PC-3 (cell line): ENCODE data around the gene CACNG1. TPM values are rescaled to one million over a fixed set of nuclear protein-coding genes. Genes with fewer than 3 reads are reported as not detected.

Experiments
- ATAC-seq: fragments of 200-7000 bp; cut with Tn5 transposase; 2 replicates; pipeline ENCODE4 v1.9.1; 2020; ENCODE audit warnings: mild to moderate bottlenecking, moderate library complexity
- BruUV-seq: library from RNA; stranded (reverse); fragments of 400-500 nt; replicated peaks from 2 replicates; lab custom pipeline; 2021; lab: Mats Ljungman, UMichigan
- CTCF ChIA-PET: fragments of 300-600 bp; sonication (Branson Sonifier 250); formaldehyde crosslinking; loops from one replicate; lab custom pipeline; 2022; ENCODE audit warnings: antibody characterized with exemption; lab: Charles Lee
- POLR2A ChIA-PET: fragments of 300-600 bp; sonication (Branson Sonifier 250); formaldehyde crosslinking; loops from one replicate; lab custom pipeline; 2022; ENCODE audit warnings: antibody characterized with exemption; ENCODE audit not compliant: unreplicated experiment; lab: Charles Lee
- DNase-seq: peaks from one replicate; pipeline ENCODE4 v3.0.0-alpha.2; 2015
- H2AFZ ChIP-seq: fragments of 300-600 bp; sonication (generic); 2 replicates; pipeline ENCODE4 v1.6.0; 2016; ENCODE audit warnings: antibody characterized with exemption, low read length
- H3F3A ChIP-seq: fragments of 300-600 bp; sonication (generic); one replicate; pipeline ENCODE4 v1.6.0; 2017; ENCODE audit warnings: antibody characterized with exemption, low read length, control low read depth, mild to moderate bottlenecking; ENCODE audit not compliant: unreplicated experiment
- H3K27ac ChIP-seq: fragments of 300-600 bp; sonication (generic); 2 replicates; pipeline ENCODE4 v1.5.1; 2016; ENCODE audit warnings: mild to moderate bottlenecking, low read length
- H3K27me3 ChIP-seq: fragments of 300-600 bp; sonication (generic); 2 replicates; pipeline ENCODE4 v1.6.1; 2016; ENCODE audit warnings: low read length, mixed read lengths
- H3K36me3 ChIP-seq: fragments of 300-600 bp; sonication (generic); 2 replicates; pipeline ENCODE4 v1.6.1; 2016; ENCODE audit warnings: low read depth, mixed run types, low read length, mixed read lengths
- H3K4me1 ChIP-seq: fragments of 300-600 bp; sonication (generic); 2 replicates; pipeline ENCODE4 v1.5.1; 2016; ENCODE audit warnings: low read length; ENCODE audit not compliant: insufficient read depth
- H3K4me2 ChIP-seq: fragments of 300-600 bp; sonication (generic); 2 replicates; pipeline ENCODE4 v1.6.0; 2016; ENCODE audit warnings: low read length
- H3K4me3 ChIP-seq: fragments of 300-600 bp; sonication (generic); 2 replicates; pipeline ENCODE4 v1.5.1; 2016; ENCODE audit warnings: mild to moderate bottlenecking, low read length, mixed read lengths
- H3K79me2 ChIP-seq: fragments of 300-600 bp; sonication (generic); 2 replicates; pipeline ENCODE4 v1.6.1; 2017; ENCODE audit warnings: low read length, mixed read lengths
- H3K9ac ChIP-seq: fragments of 300-600 bp; sonication (generic); 2 replicates; pipeline ENCODE4 v1.6.0; 2016; ENCODE audit warnings: mild to moderate bottlenecking, low read length
- H3K9me2 ChIP-seq: fragments of 300-600 bp; sonication (generic); replicated peaks from 2 replicates; pipeline ENCODE4 v1.6.1; 2016; ENCODE audit warnings: mixed run types, low read length, mixed read lengths
- H3K9me3 ChIP-seq: fragments of 300-600 bp; sonication (generic); 2 replicates; pipeline ENCODE4 v1.6.1; 2016; ENCODE audit warnings: low read length, mixed read lengths
- H4K20me1 ChIP-seq: fragments of 300-600 bp; sonication (generic); 2 replicates; pipeline ENCODE4 v1.6.1; 2016; ENCODE audit warnings: low read length, mixed read lengths
- CTCF ChIP-seq: fragments of 300-600 bp; sonication (generic); conservative IDR thresholded peaks from 2 replicates; pipeline ENCODE4 v1.5.1; 2017; ENCODE audit warnings: antibody characterized with exemption, low read depth, mild to moderate bottlenecking, low read length
- EZH2 ChIP-seq: fragments of 300-600 bp; sonication (generic); IDR thresholded peaks from one replicate; pipeline ENCODE4 v1.6.1; 2017; ENCODE audit warnings: antibody characterized with exemption, mild to moderate bottlenecking, low read length; ENCODE audit not compliant: unreplicated experiment
- EZH2phosphoT487 ChIP-seq: fragments of 300-600 bp; sonication (generic); IDR thresholded peaks from 2 replicates; pipeline ENCODE4 v1.6.1; 2018; ENCODE audit warnings: mild to moderate bottlenecking, antibody characterized with exemption, low read length, borderline replicate concordance
- intact Hi-C: fragments of 100-400 bp; cut with micrococcal nuclease; formaldehyde crosslinking; loops from 2 replicates; pipeline ENCODE4 v1.9.0; 2023
- total RNA-seq: library from RNA; depleted of rRNA; stranded (reverse); fragments of >200 nt; gene quantifications from 2 replicates; pipeline ENCODE4 v1.2.3, GENCODE V29; 2014

The CACNG1 gene
- total RNA-seq, 1 experiment from 2014 or later: not detected

- TF ChIP-seq CTCF (no peak), EZH2phosphoT487 (no peak), EZH2 (no peak)
- H3K4me1 ChIP-seq: no peaks in the 10 kb centered on the region
- no peak overlapping the region for H3K27ac ChIP-seq
- no peak overlapping the region for H3K9ac ChIP-seq
- CTCF ChIA-PET: no interaction called here
- H3K9me2 ChIP-seq: no peaks in the 10 kb centered on the region
- H3K9me3 ChIP-seq: no peaks in the 10 kb centered on the region
- no peaks in the 10 kb centered on the region for H4K20me1 ChIP-seq
- no peaks in the 10 kb centered on the region for H3K79me2 ChIP-seq
- H2AFZ ChIP-seq: no peak overlapping the region
- POLR2A ChIA-PET: interaction anchor here (0.5 to 0.6 kb wide), 2 partner anchors 89 to 403 kb away, joined by 5 to 8 read pairs; no protein-coding TSS in a partner anchor
- no peak overlapping the region for H3K4me2 ChIP-seq
- no peak for DNase-seq
- no peak overlapping the region for H3K4me3 ChIP-seq
- BruUV-seq: TSS peak; percentile 17
- no peak for ATAC-seq
- no peaks in the 10 kb centered on the region for H3K27me3 ChIP-seq
- no peaks in the 10 kb centered on the region for H3K36me3 ChIP-seq
- H3F3A ChIP-seq: no peaks in the 10 kb centered on the region
- intact Hi-C loops: no loop called here
Observed at GRCh38 chr17:67067571-67068482, 23.5 kb downstream of the CACNG1 start.

GRCh38 chr17:67068999-67069398 is 24.6 kb downstream of the CACNG1 start:
- BruUV-seq: no TSS peak

More at GRCh38 chr17:67068999-67069398, 24.6 kb downstream of the CACNG1 start:
- no peak for ATAC-seq
- DNase-seq: peak; percentile 14
- no peak for TF ChIP-seq EZH2
- TF ChIP-seq EZH2phosphoT487: no peak
- TF ChIP-seq CTCF: no peak
- no peak overlapping the region for H3K9ac ChIP-seq
- CTCF ChIA-PET: interaction anchor here (0.7 kb wide), 1 partner anchor 89 kb away, joined by 6 read pairs; no protein-coding TSS in a partner anchor
- no peak overlapping the region for H3K27ac ChIP-seq
- intact Hi-C loops: no loop called here
- H3K4me3 ChIP-seq: no peak overlapping the region
- H3K4me1 ChIP-seq: no peaks in the 10 kb centered on the region
- no peaks in the 10 kb centered on the region for H3K27me3 ChIP-seq
- no peak overlapping the region for H2AFZ ChIP-seq
- H3F3A ChIP-seq: no peaks in the 10 kb centered on the region
- no peaks in the 10 kb centered on the region for H4K20me1 ChIP-seq
- no peaks in the 10 kb centered on the region for H3K79me2 ChIP-seq
- no peaks in the 10 kb centered on the region for H3K9me3 ChIP-seq
- no peaks in the 10 kb centered on the region for H3K36me3 ChIP-seq
- no peak overlapping the region for H3K4me2 ChIP-seq
- no peaks in the 10 kb centered on the region for H3K9me2 ChIP-seq
- POLR2A ChIA-PET: no interaction called here
